GM21529 (cell line): ENCODE data around the gene AP3S2.
"Not testable (repeated sequence)": the region's sequence is repeated elsewhere in the genome, so short reads cannot be mapped to it uniquely, and the experiment has no call there.

Experiments used
- ATAC-seq: cut with Tn5 transposase; IDR thresholded peaks from one replicate; pipeline ENCODE4 v1.9.1; 2021; ENCODE audit not compliant: unreplicated experiment

The AP3S2 gene

DNA sequence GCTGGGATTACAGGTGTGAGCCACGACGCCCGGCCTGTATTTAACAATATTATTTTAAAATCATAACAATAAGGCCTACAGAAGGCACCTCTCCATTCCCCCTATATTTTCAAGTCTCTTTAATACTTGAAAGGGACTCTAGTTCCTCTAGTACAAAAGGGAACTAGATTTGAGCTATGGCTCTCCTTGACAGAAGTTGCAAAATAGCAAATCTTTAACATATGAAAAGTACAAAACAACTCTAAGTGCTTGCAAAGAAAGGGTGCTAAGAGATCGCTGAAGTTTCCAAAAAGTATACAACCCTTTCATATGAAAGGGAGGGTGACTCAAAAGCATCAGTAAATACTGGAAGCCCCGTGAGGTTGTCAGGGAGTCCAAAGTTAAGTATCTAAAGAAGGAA lies 23.8 kb downstream of the AP3S2 start:
- no peak for ATAC-seq

DNA sequence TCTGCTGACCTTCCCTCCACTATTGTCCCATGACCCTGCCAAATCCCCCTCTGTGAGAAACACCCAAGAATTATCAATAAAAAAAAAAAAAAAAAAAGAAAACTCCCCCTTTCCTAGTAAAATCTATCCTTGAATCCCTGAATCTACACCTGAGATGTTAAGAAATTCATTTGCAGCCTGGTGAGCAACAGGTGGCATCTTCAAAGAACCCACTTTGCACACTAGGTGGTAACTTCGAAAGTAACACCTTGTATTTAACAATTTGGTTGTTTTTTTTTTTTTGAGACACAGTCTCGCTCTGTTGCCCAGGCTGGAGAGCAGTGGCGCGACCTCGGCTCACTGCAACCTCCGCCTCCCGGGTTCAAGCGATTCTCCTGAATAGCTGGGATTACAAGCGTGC lies 24.3 kb downstream of the AP3S2 start:
- not testable (repeated sequence) for ATAC-seq

DNA sequence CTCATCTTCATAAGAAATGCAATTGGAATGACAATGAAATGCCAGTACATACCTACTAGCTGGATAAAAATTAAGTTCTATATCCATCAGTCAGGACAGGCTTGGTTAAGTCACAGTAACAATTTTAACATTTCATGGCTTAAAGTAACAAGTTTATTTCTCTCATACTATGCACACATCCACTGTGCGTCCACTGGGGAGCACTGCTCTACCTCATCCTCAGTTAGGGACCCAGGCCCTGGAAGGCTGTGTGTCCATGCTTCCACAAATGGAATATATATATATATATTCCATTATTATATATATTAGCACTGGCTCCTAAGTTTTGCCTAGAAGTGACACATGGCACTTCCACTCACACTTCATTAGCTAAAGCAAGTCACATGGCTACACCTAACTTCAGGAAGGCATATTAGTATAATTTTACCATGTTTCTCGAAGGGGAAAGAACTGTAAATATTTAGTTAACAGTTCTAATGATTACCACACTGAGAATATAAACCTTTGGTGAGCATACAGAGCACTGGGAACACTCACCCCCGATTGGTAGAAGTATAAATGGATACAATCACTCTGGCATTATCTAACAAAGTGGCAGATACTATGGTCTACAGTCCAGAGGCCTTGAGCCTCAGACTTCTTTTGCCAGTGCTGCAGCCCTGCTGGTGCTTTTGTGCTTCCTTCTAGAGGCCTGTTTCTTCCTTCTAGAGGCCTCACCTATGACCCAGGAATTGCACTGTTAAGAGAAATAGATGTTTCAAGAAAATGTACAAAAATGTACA lies 28.6 kb downstream of the AP3S2 start:
- ATAC-seq: no peak

DNA sequence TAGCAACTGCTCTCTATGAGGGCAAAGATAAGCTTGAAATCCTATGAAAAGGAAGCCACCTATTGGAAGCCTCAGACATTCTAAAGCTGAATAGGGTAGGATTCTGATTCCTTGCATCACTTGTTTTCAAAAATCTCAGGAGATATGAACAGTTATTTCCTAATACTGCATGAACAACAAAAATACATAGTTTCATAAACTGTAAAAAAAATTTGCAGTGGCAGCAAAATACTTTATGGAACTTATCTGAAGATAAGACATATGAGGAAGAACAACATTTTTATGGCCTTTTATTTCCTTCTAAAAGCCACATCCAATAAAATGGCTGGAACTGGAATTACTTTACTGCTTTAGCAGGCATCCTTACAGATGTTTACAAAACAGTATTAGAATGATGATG lies 29.9 kb downstream of the AP3S2 start:
- ATAC-seq: no peak

DNA sequence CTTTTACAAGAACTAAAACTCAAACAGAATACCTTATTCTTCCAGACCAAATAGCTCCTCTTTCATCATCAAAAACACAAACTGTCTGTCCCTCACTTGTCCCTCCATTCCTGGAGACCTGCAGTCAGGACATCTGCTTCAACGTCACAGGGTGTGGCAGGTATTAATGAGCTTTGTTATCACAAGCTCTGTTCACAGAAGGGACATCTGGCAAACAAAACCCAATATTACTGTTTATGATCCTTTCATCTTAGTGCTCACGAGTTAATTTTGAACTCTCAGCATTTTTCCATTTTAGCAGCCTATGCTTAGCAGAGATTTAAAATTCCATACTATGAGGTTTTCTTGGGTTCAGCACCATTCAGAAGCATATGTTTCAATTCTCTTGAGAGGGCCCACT lies 32.9 kb downstream of the AP3S2 start:
- no peak for ATAC-seq

DNA sequence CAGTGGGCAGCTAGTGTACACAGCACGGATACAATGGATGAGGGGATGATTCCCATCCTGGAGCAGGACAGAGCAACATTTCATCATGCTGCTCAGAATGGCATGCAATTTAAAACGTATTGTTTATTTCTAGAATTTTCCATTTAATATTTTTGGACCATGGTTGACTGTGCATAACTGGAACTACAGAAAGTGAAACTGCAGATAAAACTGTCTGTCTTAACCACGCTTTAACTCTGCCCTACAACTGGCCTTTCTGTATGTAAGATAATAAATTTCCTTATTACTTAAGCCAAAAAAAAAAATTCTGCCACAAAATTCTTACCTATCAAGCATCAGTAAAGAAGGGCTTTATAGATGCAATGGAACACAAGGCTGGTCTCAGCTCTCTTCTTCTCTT lies 33.4 kb downstream of the AP3S2 start:
- ATAC-seq: no peak

DNA sequence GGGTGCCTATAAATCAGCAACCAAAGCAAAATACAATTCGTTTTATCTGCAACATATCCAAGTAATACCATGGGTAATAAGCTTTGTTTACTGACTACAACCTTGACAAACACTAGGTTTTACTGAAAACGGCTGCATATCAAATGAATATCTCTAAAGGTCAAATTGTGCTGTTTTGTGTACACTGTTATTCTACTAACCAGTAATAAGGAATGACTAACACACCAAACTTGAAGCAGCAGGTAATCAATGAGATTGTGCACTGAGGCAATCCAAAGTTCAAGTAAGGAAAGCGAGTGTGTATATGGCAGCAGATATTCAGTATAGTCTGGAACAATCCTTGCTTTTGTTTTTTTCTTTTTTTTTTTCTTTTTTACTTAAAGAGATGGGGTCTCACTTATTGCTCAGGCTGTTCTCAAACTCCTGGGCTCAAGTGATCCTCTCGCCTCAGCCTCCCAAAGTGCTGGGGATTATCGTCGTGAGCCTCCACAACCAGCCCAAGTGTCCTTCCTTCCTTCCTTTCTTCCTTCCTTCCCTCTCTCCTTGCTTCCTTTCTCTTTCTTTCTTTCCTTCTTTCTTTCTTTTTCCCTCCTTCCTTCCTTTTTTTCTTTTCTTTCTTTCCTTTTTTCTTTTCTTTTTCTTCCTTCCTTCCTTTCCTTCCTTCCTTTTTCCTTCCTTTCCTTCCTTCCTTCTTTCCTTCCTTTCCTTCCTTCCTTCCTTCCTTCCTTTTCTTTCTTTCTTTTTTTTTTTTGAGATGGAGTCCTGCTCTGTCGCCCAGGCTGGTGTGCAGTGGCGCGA lies 34.9 kb downstream of the AP3S2 start:
- no peak for ATAC-seq

DNA sequence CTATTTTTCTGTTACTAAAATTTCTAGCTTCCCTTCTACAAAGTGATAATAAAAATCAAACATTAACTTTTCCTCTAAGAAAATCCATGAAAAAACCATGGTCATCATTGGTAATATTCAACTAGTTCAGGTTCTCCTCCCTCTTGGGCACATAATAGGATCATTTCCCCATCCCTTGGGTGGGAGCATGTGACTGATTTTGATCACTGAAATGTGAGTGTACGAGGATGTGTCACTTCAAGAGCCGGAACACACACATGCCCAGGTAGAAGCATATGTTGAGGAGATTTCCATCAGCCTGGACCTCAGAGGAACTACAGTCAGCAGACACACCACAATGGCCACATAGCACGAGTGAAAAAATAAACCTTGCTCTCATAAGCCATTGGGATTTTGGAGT lies 36.1 kb downstream of the AP3S2 start:
- no peak for ATAC-seq

DNA sequence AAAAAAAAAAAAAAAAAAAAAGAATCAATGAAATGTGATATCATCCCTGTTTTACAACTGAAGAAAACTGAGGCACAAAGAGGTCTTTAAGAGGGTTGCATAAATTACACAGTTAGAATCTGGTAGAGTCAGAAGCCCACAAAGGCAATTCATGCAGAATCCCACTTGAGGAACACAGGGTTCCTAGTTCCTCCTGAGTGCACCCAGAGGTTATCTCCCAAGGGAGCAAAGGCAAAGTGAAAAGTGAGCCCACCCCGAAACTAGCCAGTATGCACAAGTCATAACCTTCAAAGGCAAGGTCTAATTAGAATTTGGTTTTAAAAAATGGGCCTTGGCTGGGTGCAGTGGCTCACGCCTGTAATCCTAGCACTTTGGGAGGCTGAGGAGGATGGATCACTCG lies 37.8 kb downstream of the AP3S2 start:
- ATAC-seq: no peak

DNA sequence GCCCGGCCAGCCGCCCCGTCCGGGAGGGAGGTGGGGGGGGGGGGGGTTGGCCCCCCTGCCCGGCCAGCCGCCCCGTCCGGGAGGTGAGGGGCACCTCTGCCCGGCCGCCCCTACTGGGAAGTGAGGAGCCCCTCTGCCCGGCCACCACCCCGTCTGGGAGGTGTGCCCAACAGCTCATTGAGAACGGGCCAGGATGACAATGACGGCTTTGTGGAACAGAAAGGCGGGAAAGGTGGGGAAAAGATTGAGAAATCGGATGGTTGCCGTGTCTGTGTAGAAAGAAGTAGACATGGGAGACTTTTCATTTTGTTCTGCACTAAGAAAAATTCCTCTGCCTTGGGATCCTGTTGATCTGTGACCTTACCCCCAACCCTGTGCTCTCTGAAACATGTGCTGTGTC lies 38.9 kb downstream of the AP3S2 start:
- ATAC-seq: not testable (repeated sequence)

DNA sequence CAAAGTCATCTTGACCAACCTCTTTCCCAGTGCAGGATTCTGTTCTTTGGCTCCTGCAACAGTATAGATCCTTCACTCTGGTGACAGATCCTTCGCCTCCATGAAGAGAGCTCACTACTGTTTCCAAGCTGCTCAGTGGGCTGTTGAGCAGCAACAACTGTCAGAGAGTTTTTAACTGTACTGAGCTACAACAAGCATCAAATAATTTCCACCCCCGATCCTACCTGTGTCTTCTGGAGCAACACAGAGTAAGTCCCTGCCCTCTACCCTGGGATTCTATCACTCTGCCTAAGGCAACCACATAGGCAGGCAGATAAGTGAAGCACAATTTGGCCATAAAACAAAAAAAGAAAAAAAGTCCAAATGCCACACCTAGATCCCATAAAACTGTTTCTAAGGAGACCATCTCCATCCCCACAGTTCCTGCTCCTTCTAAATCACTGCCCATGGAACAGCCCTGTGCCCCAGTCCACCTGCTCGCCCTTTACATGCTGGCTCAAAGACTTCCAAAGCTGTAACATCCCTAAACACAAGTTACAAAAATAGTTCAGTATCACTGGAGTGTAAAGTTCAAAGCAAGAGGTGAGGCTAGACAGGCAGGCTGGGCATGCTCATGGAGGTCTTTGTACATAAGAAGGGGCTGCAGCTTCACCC lies 41.3 kb downstream of the AP3S2 start:
- no peak for ATAC-seq

DNA sequence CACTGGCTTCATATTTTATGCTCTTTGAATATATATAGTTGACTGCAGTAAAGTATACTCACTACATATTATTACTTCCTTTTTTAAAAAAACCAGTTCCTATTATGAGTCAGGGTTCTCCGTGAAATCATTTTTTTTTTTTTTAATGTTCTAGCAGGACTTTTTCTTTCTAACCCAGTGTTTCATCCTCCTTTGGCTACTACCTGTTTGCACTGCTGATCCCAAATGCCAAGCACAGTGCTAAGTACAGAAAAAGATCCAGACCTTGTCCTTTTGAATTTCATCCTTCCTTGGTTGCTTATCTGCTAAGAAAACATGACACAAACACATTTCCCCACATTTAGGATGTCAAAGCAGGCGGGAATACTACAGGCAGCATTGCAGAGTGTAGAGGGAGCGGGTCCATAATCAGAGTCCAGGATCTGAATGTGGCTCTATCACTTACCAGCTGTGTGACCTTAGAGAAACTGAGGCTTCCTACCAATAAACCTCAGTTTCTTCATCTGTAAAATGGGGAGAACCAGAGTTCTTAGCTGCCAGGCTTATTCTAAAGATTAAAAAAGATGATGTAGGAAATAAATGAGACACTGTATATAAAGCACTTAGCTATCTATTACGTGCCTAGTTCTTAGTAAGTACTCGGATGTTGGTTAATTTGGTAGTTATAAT lies 42.0 kb downstream of the AP3S2 start:
- ATAC-seq: peak; percentile 60

DNA sequence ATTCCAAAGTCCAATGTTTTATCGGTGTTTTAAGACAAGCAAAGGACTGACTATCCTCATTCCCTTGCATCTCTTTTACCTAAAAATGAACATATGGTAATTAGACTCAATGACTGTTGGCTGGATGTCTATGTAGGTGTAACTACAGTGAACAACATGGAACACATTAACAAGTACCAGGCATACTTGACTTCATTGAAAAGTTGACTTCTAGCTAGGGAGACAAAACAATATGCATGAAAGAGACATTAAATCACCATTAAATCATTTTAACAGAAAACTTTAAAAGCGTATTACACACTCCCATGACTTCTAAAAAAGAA lies 44.9 kb downstream of the AP3S2 start:
- no peak for ATAC-seq

DNA sequence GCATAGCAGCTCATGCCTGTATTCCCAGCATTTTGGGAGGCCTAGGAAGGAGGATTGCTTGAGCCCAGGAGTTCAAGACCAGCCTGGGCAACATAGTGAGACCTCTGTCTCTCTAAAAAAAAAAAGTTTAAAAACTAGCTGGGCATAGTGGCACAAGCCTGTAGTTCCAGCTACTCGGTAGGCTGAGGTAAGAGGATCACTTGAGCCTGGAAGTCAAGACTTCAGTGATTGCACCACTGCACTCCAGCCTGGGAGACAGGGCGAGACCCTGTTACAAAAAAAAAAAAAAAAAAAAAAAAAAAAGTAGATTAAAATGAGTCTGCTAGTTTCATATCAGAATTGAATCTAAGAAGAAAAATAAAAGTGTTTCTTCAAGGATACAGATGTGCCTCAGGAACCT lies 46.7 kb downstream of the AP3S2 start:
- ATAC-seq: no peak

DNA sequence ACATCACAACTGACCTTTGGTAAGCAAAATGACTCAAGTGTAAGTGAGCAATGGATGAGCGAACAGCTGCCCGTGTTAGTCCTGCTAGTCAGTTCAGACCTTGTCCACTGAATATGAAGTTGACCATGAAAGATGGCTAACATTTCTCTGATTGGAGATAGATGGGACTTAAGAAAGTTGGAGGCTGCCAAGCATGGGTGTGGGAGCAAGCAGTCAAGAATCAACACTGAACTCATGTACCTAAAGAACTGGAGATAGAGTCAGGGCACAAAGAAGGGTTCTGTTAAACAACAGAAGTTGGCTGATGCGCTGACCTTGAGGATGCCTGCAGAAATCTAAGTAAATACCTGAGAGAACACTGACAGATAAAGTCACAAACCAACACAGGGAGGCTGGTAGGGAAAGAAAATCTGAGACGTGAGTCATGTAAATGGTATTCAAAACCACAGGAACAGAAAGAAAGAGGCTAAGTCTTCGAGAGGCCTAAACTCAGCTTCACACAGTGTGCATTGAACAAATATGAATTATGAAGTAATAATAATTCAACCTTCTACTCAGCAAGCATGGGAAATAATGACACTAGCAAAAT lies 48.4 kb downstream of the AP3S2 start:
- ATAC-seq: no peak

DNA sequence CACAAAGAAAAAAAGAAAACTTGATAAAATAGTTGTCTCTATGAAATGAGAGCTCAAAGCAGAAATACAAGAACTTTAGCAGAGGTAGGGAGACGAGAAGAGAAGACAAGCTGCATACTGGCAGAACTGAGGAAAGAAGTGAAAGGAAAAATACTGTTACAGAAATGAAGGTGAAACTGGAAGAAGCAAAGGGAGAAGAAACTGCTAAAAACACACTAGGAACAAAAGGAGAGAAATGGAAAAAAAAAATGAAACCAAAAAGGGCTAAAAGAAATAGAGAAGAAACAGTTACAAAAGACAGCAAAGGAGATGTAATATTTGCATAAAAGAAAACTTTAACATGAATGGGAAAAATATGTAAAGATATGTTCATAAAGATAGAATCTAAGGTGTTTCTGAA lies 51.8 kb downstream of the AP3S2 start:
- ATAC-seq: no peak

DNA sequence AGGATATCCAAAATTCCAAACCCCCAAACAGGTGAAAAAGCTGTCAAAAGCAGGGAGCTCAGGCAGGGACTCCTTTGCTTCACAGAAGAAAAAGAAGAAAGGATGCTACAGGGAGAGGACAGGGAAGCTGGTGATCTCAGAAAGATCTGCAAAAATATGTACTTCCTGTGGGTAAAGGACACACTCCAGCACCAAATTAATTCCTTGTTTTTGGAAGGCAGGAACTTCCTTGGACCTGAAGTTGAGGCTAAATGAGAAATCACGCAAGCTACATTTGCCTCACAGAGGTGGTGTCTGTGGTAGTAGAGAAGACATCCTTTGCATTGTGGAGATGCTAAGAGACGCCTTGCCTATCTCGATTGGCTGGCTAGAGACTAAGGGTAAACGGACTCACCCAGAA lies 52.5 kb downstream of the AP3S2 start:
- ATAC-seq: no peak

DNA sequence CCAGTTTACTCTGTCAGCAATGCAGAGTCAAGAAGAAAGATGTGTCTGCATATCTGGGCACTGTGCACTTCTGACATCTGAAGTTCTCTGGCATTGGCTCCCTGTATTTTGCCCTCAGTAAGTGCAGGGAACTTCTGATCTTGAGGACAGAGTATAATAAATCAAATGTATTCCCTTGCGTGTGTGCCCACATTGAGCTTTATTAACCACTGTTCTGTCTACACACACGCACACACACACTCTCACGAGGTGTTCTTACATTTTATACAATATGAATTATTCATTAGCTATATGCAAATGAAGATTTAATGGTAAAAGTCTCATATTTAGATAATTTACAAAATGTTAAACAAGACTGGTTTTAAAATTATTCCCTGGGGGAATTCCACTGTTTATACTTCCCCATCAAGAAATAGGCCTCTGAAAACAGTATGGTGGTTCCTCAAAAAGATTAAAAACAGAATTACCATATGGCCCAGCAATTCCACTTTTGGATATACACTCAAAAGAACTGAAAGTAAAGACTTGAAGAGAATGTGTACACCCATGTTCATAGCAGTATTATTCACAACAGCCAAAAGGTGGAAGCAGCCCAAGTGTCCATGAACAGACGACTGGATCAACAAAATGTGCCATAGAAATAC lies 54.5 kb downstream of the AP3S2 start:
- ATAC-seq: no peak

DNA sequence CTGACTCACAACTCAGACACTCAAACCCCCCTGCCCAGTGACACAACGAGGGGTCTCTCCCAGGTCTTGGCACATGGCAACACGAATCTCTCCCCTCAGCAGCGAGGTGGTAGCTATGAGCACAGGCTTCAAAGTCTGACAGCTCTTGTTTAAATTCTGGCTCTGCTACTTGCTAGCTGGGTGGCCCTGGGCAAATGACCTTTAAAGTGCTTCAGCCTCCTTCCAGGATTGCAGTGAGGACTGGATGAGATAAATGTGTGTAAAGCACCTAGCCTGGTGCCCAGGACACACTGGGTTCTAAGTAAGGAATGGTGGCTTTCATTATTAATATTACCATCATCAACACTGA lies 56.0 kb downstream of the AP3S2 start:
- ATAC-seq: no peak

DNA sequence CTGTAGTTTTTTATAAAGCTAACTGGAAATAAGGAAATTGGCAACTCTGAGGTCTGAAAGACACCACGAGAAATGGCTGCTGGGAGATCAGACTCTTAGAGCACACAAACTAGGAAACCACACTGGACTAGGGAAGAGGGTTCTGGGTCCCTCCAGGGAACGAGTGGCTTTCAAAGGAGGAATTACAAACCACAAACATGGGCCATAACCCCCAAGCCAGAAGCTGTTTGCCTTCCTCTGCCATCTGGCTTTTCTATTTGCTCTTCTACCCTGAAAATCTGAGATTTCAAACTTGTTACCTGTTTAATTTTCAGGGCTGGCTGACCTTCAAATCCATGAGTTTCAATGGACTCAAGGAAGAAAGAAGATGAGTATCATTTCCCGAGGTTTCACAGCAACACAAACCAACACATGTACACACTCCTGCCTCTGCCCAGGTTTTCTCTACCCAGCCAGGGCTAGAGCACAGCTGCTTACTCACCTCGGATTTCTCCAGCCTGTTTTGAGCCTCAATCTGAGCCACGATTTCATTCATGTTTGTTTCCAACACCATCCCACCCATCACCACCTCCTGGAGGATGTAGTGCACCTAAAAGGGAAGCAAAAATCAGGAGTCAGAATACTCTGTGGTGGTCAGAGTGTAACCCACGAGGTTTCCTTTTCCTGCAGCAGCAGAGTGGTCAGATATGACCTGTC lies 56.5 kb downstream of the AP3S2 start:
- no peak for ATAC-seq
